GM12878 (cell line): ENCODE results near the gene CNTNAP2. TPM values are rescaled to one million over a fixed set of nuclear protein-coding genes. Genes with fewer than 3 reads are reported as not detected.

Experiments
- ATAC-seq: fragments of 200-7000 bp; cut with Tn5 transposase; 3 replicates; pipeline ENCODE4 v1.9.1; 2020; ENCODE audit warnings: mild to moderate bottlenecking, moderate library complexity
- BruUV-seq: library from RNA; stranded (reverse); fragments of 400-500 nt; replicated peaks from 2 replicates; lab custom pipeline; 2021; lab: Mats Ljungman, UMichigan
- CTCF ChIA-PET: fragments of 300-600 bp; sonication (Branson Sonifier 250); formaldehyde crosslinking; extraction: SDS; loops from one replicate; lab custom pipeline; 2021; ENCODE audit warnings: inconsistent platforms; lab: Yijun Ruan, JAX
- POLR2A ChIA-PET: fragments of 350-600 bp; formaldehyde crosslinking; extraction: SDS; loops from one replicate; lab custom pipeline; 2021; ENCODE audit warnings: inconsistent platforms; lab: Charles Lee
- RAD21 ChIA-PET: fragments of 300-600 bp; sonication (Branson Sonifier 250); formaldehyde crosslinking; loops from one replicate; lab custom pipeline; 2023; ENCODE audit warnings: antibody characterized with exemption; ENCODE audit not compliant: unreplicated experiment; lab: Charles Lee
- SMC1A ChIA-PET: fragments of 300-600 bp; sonication (Branson Sonifier 250); formaldehyde crosslinking; loops from one replicate; lab custom pipeline; 2023; ENCODE audit not compliant: unreplicated experiment, uncharacterized antibody; lab: Charles Lee
- DNase-seq: peaks from one replicate; pipeline ENCODE4 v3.0.0-alpha.2; 2011; ENCODE audit warnings: low read depth, low spot score
- FAIRE-seq: peaks from 3 replicates; lab custom pipeline; 2011; peaks lifted over from hg19 to GRCh38; lab: Jason Lieb, UNC
- H2AFZ ChIP-seq: 2 replicates; pipeline ENCODE4 v1.6.0; 2011; ENCODE audit warnings: low read depth, low read length, control low read depth; ENCODE audit not compliant: control insufficient read depth
- H3K27ac ChIP-seq: 2 replicates; pipeline ENCODE4 v1.5.1; 2011; ENCODE audit warnings: control low read depth; ENCODE audit not compliant: control insufficient read depth, insufficient read depth
- H3K27me3 ChIP-seq, 2 experiments: replicated peaks in 1 of 2; 2 replicates each; pipeline versions ENCODE4 v1.6.0 to v1.6.1; 2011; ENCODE audit warnings: low read length in 1 of 2; ENCODE audit not compliant: control insufficient read depth in 2 of 2, insufficient read depth in 2 of 2
- H3K36me3 ChIP-seq, 2 experiments: 2 replicates each; pipeline ENCODE4 v1.5.1; 2011; ENCODE audit warnings: low read length in 1 of 2; ENCODE audit not compliant: control insufficient read depth in 2 of 2, insufficient read depth in 2 of 2
- H3K4me1 ChIP-seq: 2 replicates; pipeline ENCODE4 v1.6.1; 2011; ENCODE audit warnings: mild to moderate bottlenecking, low read length, moderate library complexity, mixed read lengths; ENCODE audit not compliant: control insufficient read depth, insufficient read depth
- H3K4me2 ChIP-seq: 2 replicates; pipeline ENCODE4 v1.6.0; 2011; ENCODE audit warnings: control low read depth; ENCODE audit not compliant: control insufficient read depth, insufficient read depth
- H3K4me3 ChIP-seq: fragments of 200-600 bp; sonication (generic); 2 replicates; pipeline ENCODE4 v1.5.1; 2016
- H3K79me2 ChIP-seq: 2 replicates; pipeline ENCODE4 v1.6.0; 2011; ENCODE audit warnings: low read length; ENCODE audit not compliant: control insufficient read depth, insufficient read depth
- H3K9ac ChIP-seq: 2 replicates; pipeline ENCODE4 v1.8.0; 2011; ENCODE audit warnings: low read length, control low read depth, mixed read lengths; ENCODE audit not compliant: control insufficient read depth, insufficient read depth
- H3K9me3 ChIP-seq: replicated peaks from 3 replicates; pipeline ENCODE4 v1.5.1; 2011; ENCODE audit warnings: mild to moderate bottlenecking, low read length; ENCODE audit not compliant: control insufficient read depth, insufficient read depth
- H4K20me1 ChIP-seq: 2 replicates; pipeline ENCODE4 v1.6.0; 2011; ENCODE audit not compliant: control insufficient read depth, insufficient read depth
- BCL3 ChIP-seq: IDR thresholded peaks from 2 replicates; pipeline ENCODE4 v1.6.1; 2011; ENCODE audit warnings: borderline replicate concordance, low read depth, mild to moderate bottlenecking, moderate library complexity, low read length; ENCODE audit not compliant: insufficient read depth, poor library complexity, severe bottlenecking
- CBFB ChIP-seq: IDR thresholded peaks from 2 replicates; pipeline ENCODE4 v1.6.1; 2016; ENCODE audit warnings: antibody characterized with exemption, low read depth
- CHD1 ChIP-seq: IDR thresholded peaks from 2 replicates; pipeline ENCODE4 v1.6.1; 2012; ENCODE audit warnings: low read depth, low read length, improper control_type of control experiment
- CREM ChIP-seq: IDR thresholded peaks from 2 replicates; pipeline ENCODE4 v1.6.1; 2014; ENCODE audit warnings: antibody characterized with exemption, low read depth
- EED ChIP-seq: sonication (generic); IDR thresholded peaks from 2 replicates; pipeline ENCODE4 v1.6.1; 2016; ENCODE audit warnings: antibody characterized with exemption, low read depth
- NR2C2 ChIP-seq: IDR thresholded peaks from 2 replicates; pipeline ENCODE4 v1.6.1; 2011; ENCODE audit warnings: borderline replicate concordance, low read depth; ENCODE audit not compliant: control insufficient read depth, insufficient read length
- PAX8 ChIP-seq: fragments of 450-650 bp; IDR thresholded peaks from 2 replicates; pipeline ENCODE4 v1.6.1; 2017; ENCODE audit warnings: mild to moderate bottlenecking, moderate library complexity
- PBX3 ChIP-seq: IDR thresholded peaks from 2 replicates; pipeline ENCODE4 v1.6.1; 2011; ENCODE audit warnings: mild to moderate bottlenecking, low read depth, low read length, moderate library complexity; ENCODE audit not compliant: insufficient replicate concordance
- RUNX3 ChIP-seq: IDR thresholded peaks from 2 replicates; pipeline ENCODE4 v1.6.1; 2012; ENCODE audit warnings: low read length, inconsistent platforms
- SMAD1 ChIP-seq: fragments of 450-650 bp; IDR thresholded peaks from 2 replicates; pipeline ENCODE4 v1.6.1; 2018; ENCODE audit warnings: mild to moderate bottlenecking, low read depth; ENCODE audit not compliant: partially characterized antibody
- SMAD5 ChIP-seq: IDR thresholded peaks from 2 replicates; pipeline ENCODE4 v1.6.1; 2016; ENCODE audit warnings: antibody characterized with exemption, low read depth
- SMC3 ChIP-seq: IDR thresholded peaks from 2 replicates; pipeline ENCODE4 v1.6.1; 2011; ENCODE audit warnings: low read length, improper control_type of control experiment, borderline replicate concordance
- SREBF2 ChIP-seq: IDR thresholded peaks from 2 replicates; pipeline ENCODE4 v1.6.1; 2012; ENCODE audit warnings: mild to moderate bottlenecking, low read length
- SRF ChIP-seq, 2 experiments: IDR thresholded peaks; 2 replicates each; pipeline ENCODE4 v1.6.1; 2011; ENCODE audit warnings: low read depth in 2 of 2, low read length in 2 of 2, mild to moderate bottlenecking in 1 of 2, moderate library complexity in 1 of 2
- YBX1 ChIP-seq: fragments of 450-650 bp; IDR thresholded peaks from 2 replicates; pipeline ENCODE4 v1.6.1; 2016; ENCODE audit warnings: antibody characterized with exemption
- WGBS: methylation state at CpG from one replicate; pipeline ENCODE4 v1.1.6; 2016; ENCODE audit warnings: low lambda C conversion rate; ENCODE audit not compliant: insufficient replicate concordance, insufficient coverage; ENCODE audit errors: missing lambda C conversion rate; 5-methylcytosine and 5-hydroxymethylcytosine counted together
- in situ Hi-C: fragments of 300-500 bp; cut with MboI; formaldehyde crosslinking; loops from 9 replicates; pipeline ENCODE4 v1.14.3; 2018; ENCODE audit warnings: mixed read lengths
- intact Hi-C: fragments of 100-400 bp; cut with micrococcal nuclease; formaldehyde crosslinking; loops from one replicate; pipeline ENCODE4 v1.14.2; 2022; ENCODE audit not compliant: unreplicated experiment
- polyA plus RNA-seq, 11 experiments: library from polyadenylated mRNA; depleted of rRNA in 4 of 11; unstranded in 6 of 11; stranded (reverse) in 5 of 11; fragments of >200 nt; fragmentation: Nextera tagmentation in 4 of 11; fragmentation: Illumina TruSeq in 1 of 11; extraction: Ambion mirVana in 4 of 11; extraction: Trizol in 1 of 11; gene quantifications; 1 replicate in 1 of 11; 2 replicates in 10 of 11; pipeline versions ENCODE4 v1.2.1 to v1.2.3, GENCODE V29; 2011 to 2016; ENCODE audit warnings: inconsistent platforms in 2 of 11, missing spikeins in 2 of 11, low read depth in 1 of 11
- total RNA-seq, 4 experiments: library from RNA; depleted of rRNA in 3 of 4; stranded (reverse); fragments of >200 nt in 3 of 4; fragmentation: Illumina TruSeq in 1 of 4; extraction: Trizol in 1 of 4; gene quantifications; 2 replicates each; pipeline versions ENCODE4 v1.2.1 to v1.2.3, GENCODE V29; 2013 to 2021

CNTNAP2 gene
- total and polyA plus RNA-seq, 10 of the 15 experiments (the other 5 are each of a cell fraction or from before 2014, with no cell fraction given) = 0.03 to 0.08 (median 0.03) TPM; not detected in 7

- Histone ChIP-seq H3K36me3 (no peaks in the 10 kb centered on the region), H2AFZ (no peak overlapping the region), H3K27me3 (no peaks in the 10 kb centered on the region; a peak in 1 of 4 replicates), H3K9me3 (no peaks in the 10 kb centered on the region), H4K20me1 (no peaks in the 10 kb centered on the region), H3K9ac (no peak overlapping the region), H3K79me2 (no peaks in the 10 kb centered on the region), H3K4me2 (no peak overlapping the region), H3K4me3 (no peak overlapping the region), H3K27ac (no peak overlapping the region), H3K4me1 (no peaks in the 10 kb centered on the region)
- in situ Hi-C loops (no loop called here), intact Hi-C loops (no loop called here)
- RAD21 ChIA-PET = no interaction called here
- POLR2A ChIA-PET = no interaction called here
- no TSS peak for BruUV-seq
- 6% methylated on average over 4 of the region's 4 CpGs for WGBS
- FAIRE-seq = no peak
- no peak for DNase-seq
- TF ChIP-seq PAX8 (no peak), CBFB (no peak), RUNX3 (no peak), EED (no peak), SMC3 (no peak), BCL3 (no peak), SREBF2 (no peak), CREM (no peak), YBX1 (no peak), PBX3 (no peak), SRF (IDR thresholded peaks at IDR 0.05; ENCODE audit: low read depth in 2 of 2, low read length in 2 of 2) (no peak), SMAD1 (no peak), SMAD5 (no peak), CHD1 (no peak), NR2C2 (no peak)
- ATAC-seq = no peak
- CTCF ChIA-PET = no interaction called here
- SMC1A ChIA-PET = no interaction called here
Measured at GRCh38 chr7:148116829-148117403, 2000.3 kb downstream of the CNTNAP2 start.
